ENCODE measurements around the gene LTA4H.

The LTA4H gene

DNA sequence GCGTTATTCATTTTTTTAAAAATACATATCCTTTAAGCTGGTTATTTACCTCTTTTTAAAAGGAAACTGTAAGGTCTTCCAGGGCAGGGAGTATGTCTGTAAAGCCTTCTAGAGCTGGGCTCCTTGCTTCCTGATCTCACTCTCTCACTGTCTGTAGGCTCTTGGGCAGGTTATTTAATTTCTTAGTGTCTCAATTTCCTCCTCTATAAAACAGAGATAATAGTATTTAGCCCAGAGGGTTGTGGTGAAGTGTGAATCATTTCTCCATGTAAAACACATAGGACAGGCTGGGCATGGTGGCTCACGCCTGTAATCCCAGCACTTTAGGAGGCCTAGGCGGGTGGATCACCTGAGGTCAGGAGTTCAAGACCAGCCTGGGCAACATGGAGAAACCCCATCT lies 25.9 kb upstream of the LTA4H start:
- no peak for TF ChIP-seq TCF7L2 (IDR thresholded peaks at IDR 0.05; ENCODE audit: borderline replicate concordance, low read depth, low read length)
- TF ChIP-seq, protein P1, sequence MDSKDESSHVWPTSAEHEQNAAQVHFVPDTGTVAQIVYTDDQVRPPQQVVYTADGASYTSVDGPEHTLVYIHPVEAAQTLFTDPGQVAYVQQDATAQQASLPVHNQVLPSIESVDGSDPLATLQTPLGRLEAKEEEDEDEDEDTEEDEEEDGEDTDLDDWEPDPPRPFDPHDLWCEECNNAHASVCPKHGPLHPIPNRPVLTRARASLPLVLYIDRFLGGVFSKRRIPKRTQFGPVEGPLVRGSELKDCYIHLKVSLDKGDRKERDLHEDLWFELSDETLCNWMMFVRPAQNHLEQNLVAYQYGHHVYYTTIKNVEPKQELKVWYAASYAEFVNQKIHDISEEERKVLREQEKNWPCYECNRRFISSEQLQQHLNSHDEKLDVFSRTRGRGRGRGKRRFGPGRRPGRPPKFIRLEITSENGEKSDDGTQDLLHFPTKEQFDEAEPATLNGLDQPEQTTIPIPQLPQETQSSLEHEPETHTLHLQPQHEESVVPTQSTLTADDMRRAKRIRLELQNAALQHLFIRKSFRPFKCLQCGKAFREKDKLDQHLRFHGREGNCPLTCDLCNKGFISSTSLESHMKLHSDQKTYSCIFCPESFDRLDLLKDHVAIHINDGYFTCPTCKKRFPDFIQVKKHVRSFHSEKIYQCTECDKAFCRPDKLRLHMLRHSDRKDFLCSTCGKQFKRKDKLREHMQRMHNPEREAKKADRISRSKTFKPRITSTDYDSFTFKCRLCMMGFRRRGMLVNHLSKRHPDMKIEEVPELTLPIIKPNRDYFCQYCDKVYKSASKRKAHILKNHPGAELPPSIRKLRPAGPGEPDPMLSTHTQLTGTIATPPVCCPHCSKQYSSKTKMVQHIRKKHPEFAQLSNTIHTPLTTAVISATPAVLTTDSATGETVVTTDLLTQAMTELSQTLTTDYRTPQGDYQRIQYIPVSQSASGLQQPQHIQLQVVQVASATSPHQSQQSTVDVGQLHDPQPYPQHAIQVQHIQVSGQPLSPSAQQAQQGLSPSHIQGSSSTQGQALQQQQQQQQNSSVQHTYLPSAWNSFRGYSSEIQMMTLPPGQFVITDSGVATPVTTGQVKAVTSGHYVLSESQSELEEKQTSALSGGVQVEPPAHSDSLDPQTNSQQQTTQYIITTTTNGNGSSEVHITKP (tag by site-specific recombination; IDR thresholded peaks at IDR 0.05): no peak
- no peak for TF ChIP-seq ZNF239 (tag by site-specific recombination; IDR thresholded peaks at IDR 0.05)
- TF ChIP-seq ZNF670 (tag by site-specific recombination; IDR thresholded peaks at IDR 0.05; ENCODE audit: low read depth): no peak
- ChIA-PET CTCF (interaction anchor here (0.6 to 3.2 kb wide), 20 partner anchors 10 to 464 kb away, joined by 3 to 38 read pairs (median 4); partner anchors contain the start of gene CDK17), POLR2A (interaction anchor here (1.4 kb wide), 1 partner anchor 339 kb away, joined by 3 read pairs; the partner anchor contains the start of gene CDK17)
- Histone ChIP-seq H3K4me3 (ENCODE audit: low read depth, low read length) (no peak overlapping the region), H3K27ac (ENCODE audit: extremely low read depth, low read depth, low read length) (no peak overlapping the region), H3K4me1 (ENCODE audit: control insufficient read depth, insufficient read depth, low read length) (no peaks in the 10 kb centered on the region), H3K36me3 (ENCODE audit: control insufficient read depth in 2 of 2, insufficient read depth in 1 of 2, low read length in 2 of 2) (no peaks in the 10 kb centered on the region), H3K9me3 (ENCODE audit: control insufficient read depth, insufficient read depth, low read depth, low read length) (no peaks in the 10 kb centered on the region)

- TF ChIP-seq BCL11B (tag by site-specific recombination; IDR thresholded peaks at IDR 0.05; ENCODE audit: low read depth): no peak
- TF ChIP-seq ZNF830 (tag by site-specific recombination; IDR thresholded peaks at IDR 0.05; ENCODE audit: low read depth): no peak
- no peak for TF ChIP-seq ZNF114 (tag by site-specific recombination; IDR thresholded peaks at IDR 0.05)
- H3K4me3 ChIP-seq (ENCODE audit: low read depth, low read length): no peak overlapping the region
- H3K36me3 ChIP-seq (ENCODE audit: control insufficient read depth in 2 of 2, insufficient read depth in 1 of 2, low read length in 2 of 2): no peaks in the 10 kb centered on the region
- no peaks in the 10 kb centered on the region for H3K9me3 ChIP-seq (ENCODE audit: control insufficient read depth, insufficient read depth, low read depth, low read length)
- no peak overlapping the region for H3K27ac ChIP-seq (ENCODE audit: extremely low read depth, low read depth, low read length)
- no peaks in the 10 kb centered on the region for H3K4me1 ChIP-seq (ENCODE audit: control insufficient read depth, insufficient read depth, low read length)
- CTCF ChIA-PET: interaction anchor here (0.9 to 3.2 kb wide), 6 partner anchors 9 to 458 kb away, joined by 3 to 38 read pairs (median 5); partner anchors contain the start of gene CDK17
- POLR2A ChIA-PET: interaction anchor here (1.4 kb wide), 1 partner anchor 340 kb away, joined by 3 read pairs; the partner anchor contains the start of gene CDK17
Measured at GRCh38 chr12:96060041-96060440, 24.7 kb upstream of the LTA4H start.

GRCh38 chr12:96057986-96058553 lies 22.7 kb upstream of the LTA4H start:
- ChIA-PET POLR2A (no interaction called here), CTCF (interaction anchor here (0.6 to 2.5 kb wide), 9 partner anchors 8 to 464 kb away, joined by 3 to 17 read pairs (median 3); no protein-coding TSS in a partner anchor)
- H3K4me3 ChIP-seq (ENCODE audit: low read depth, low read length): no peak overlapping the region
- H3K9me3 ChIP-seq (ENCODE audit: control insufficient read depth, insufficient read depth, low read depth, low read length): no peaks in the 10 kb centered on the region
- TF ChIP-seq ZNF529 (tag by site-specific recombination; IDR thresholded peaks at IDR 0.05; ENCODE audit: insufficient replicate concordance) (no peak), ZNF830 (tag by site-specific recombination; IDR thresholded peaks at IDR 0.05; ENCODE audit: low read depth) (no peak), ATF2 (tag by site-specific recombination; IDR thresholded peaks at IDR 0.05; ENCODE audit: low read depth) (no peak), ZNF132 (tag by site-specific recombination; IDR thresholded peaks at IDR 0.05; ENCODE audit: borderline replicate concordance) (no peak), ZNF350 (tag by site-specific recombination; IDR thresholded peaks at IDR 0.05) (no peak)
- TF ChIP-seq, protein P2, sequence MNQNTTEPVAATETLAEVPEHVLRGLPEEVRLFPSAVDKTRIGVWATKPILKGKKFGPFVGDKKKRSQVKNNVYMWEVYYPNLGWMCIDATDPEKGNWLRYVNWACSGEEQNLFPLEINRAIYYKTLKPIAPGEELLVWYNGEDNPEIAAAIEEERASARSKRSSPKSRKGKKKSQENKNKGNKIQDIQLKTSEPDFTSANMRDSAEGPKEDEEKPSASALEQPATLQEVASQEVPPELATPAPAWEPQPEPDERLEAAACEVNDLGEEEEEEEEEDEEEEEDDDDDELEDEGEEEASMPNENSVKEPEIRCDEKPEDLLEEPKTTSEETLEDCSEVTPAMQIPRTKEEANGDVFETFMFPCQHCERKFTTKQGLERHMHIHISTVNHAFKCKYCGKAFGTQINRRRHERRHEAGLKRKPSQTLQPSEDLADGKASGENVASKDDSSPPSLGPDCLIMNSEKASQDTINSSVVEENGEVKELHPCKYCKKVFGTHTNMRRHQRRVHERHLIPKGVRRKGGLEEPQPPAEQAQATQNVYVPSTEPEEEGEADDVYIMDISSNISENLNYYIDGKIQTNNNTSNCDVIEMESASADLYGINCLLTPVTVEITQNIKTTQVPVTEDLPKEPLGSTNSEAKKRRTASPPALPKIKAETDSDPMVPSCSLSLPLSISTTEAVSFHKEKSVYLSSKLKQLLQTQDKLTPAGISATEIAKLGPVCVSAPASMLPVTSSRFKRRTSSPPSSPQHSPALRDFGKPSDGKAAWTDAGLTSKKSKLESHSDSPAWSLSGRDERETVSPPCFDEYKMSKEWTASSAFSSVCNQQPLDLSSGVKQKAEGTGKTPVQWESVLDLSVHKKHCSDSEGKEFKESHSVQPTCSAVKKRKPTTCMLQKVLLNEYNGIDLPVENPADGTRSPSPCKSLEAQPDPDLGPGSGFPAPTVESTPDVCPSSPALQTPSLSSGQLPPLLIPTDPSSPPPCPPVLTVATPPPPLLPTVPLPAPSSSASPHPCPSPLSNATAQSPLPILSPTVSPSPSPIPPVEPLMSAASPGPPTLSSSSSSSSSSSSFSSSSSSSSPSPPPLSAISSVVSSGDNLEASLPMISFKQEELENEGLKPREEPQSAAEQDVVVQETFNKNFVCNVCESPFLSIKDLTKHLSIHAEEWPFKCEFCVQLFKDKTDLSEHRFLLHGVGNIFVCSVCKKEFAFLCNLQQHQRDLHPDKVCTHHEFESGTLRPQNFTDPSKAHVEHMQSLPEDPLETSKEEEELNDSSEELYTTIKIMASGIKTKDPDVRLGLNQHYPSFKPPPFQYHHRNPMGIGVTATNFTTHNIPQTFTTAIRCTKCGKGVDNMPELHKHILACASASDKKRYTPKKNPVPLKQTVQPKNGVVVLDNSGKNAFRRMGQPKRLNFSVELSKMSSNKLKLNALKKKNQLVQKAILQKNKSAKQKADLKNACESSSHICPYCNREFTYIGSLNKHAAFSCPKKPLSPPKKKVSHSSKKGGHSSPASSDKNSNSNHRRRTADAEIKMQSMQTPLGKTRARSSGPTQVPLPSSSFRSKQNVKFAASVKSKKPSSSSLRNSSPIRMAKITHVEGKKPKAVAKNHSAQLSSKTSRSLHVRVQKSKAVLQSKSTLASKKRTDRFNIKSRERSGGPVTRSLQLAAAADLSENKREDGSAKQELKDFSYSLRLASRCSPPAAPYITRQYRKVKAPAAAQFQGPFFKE (tag by site-specific recombination; IDR thresholded peaks at IDR 0.05; ENCODE audit: borderline replicate concordance): no peak
- no peaks in the 10 kb centered on the region for H3K4me1 ChIP-seq (ENCODE audit: control insufficient read depth, insufficient read depth, low read length)
- no peak overlapping the region for H3K27ac ChIP-seq (ENCODE audit: extremely low read depth, low read depth, low read length)
- no peaks in the 10 kb centered on the region for H3K36me3 ChIP-seq (ENCODE audit: control insufficient read depth in 2 of 2, insufficient read depth in 1 of 2, low read length in 2 of 2)

Measured in HEK293 (cell line).